SK-N-MC (cell line): ENCODE data around the gene B4GAT1.

ENCODE experiments used
- DNase-seq: peaks from one replicate; pipeline ENCODE4 v3.0.0-alpha.2; 2011; ENCODE audit warnings: low read depth, low spot score
- H3K27ac ChIP-seq: fragments of 200-600 bp; sonication (generic); 2 replicates; pipeline ENCODE4 v1.5.1; 2016; ENCODE audit warnings: mixed run types
- H3K36me3 ChIP-seq: fragments of 200-600 bp; sonication (generic); 2 replicates; pipeline ENCODE4 v1.6.1; 2017; ENCODE audit warnings: antibody characterized with exemption, low read length, mixed read lengths; ENCODE audit not compliant: insufficient read depth
- H3K4me3 ChIP-seq: fragments of 200-600 bp; sonication (generic); 2 replicates; pipeline ENCODE4 v1.5.1; 2016
- H3K9ac ChIP-seq: fragments of 200-600 bp; sonication (generic); 2 replicates; pipeline ENCODE4 v1.8.0; 2017; ENCODE audit warnings: mixed run types, mixed read lengths; ENCODE audit not compliant: insufficient read length
- H3K9me3 ChIP-seq: fragments of 200-600 bp; sonication (generic); 2 replicates; pipeline ENCODE4 v1.6.1; 2017; ENCODE audit warnings: low read depth, mild to moderate bottlenecking, antibody characterized with exemption, low read length, moderate library complexity, mixed read lengths
- EZH2 ChIP-seq: fragments of 200-600 bp; sonication (generic); IDR thresholded peaks from one replicate; pipeline ENCODE4 v1.6.1; 2017; ENCODE audit warnings: antibody characterized with exemption
- FOXP2 ChIP-seq: optimal IDR thresholded peaks from 2 replicates; pipeline ENCODE3; 2011; ENCODE audit warnings: mild to moderate bottlenecking, moderate library complexity; ENCODE audit not compliant: insufficient read depth; ENCODE audit errors: extremely low read length, control extremely low read depth
- POLR2AphosphoS5 ChIP-seq: IDR thresholded peaks from 2 replicates; pipeline ENCODE4 v1.6.1; 2012; ENCODE audit warnings: mild to moderate bottlenecking, low read depth, low read length, borderline replicate concordance

B4GAT1 gene

DNA sequence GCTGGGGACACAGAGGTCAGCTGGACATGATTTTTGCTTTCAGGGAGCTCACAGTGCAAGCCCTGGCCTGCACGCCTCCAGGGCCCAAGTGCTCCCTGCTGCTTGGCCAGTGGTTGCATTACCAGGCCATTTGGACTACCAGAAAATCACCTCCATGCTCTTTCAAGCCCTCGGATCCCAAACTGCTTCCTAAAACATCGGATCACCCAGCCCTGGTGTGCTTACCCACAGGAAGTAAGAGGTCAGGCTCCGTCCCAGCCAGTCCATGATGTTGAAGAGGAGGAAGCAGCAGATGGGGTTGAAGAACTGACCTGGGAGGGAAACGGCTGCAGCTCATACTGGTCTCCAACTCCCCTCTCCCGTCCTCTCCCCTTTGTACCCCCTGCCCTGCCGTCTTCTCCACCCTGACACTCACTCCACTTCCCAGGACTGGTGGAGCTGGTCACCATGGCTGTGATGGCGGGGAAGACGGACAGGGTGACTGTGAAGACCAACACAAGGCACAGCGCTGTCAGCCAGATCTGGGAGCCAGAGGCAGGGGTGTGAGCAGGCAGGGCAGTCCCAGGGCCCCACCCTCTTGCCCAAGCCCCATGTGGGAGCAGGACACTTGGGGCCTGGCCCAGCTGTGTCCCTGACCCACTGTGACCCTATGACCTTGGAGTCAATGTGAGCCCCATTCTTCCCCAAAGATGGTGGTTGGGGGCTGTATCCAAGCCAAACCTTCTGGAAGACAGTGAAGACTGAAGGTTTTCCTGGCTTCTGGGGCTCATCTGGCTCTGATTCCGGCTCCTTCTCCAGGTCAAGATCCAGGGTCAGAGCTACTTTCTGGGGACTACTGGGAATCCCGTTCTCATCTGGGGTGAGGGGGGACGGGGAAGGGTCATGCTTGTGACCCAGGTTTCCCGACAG lies 18.5 kb upstream of the B4GAT1 start:
- TF ChIP-seq FOXP2 (no peak), POLR2AphosphoS5 (peak; percentile 53; the same call in 1 of the 2 replicates)
- no peak for DNase-seq
- Histone ChIP-seq H3K9ac (no peak overlapping the region), H3K4me3 (no peak overlapping the region), H3K27ac (0 out of 2 replicates have a peak overlapping the region, but pooled peaks have one; percentile 19), H3K9me3 (no peaks in the 10 kb centered on the region), H3K36me3 (peaks cover 50% of the 10 kb centered on the region)

DNA sequence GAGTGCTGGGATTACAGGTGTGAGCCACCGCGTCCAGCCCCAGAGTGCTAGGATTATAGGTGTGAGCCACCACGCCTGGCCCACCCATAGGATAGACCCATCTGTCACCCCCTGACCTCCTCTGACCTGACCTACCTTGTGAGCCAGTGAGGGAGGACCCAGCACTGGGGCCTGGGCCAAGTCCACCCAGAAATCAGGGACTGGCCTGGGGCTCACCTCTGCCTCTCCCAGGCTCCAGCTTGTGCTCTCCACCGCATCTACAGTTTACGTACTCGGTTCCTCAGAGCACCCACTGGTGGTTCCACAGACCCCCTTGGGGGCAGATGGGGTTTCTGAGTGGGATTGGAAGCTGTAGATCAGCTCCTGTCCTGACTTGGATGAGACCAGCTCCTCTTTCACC lies 17.7 kb upstream of the B4GAT1 start:
- no peak overlapping the region for H3K4me3 ChIP-seq
- 0 out of 2 replicates have a peak overlapping the region, but pooled peaks have one; percentile 3 for H3K27ac ChIP-seq
- no peaks in the 10 kb centered on the region for H3K9me3 ChIP-seq
- no peak for TF ChIP-seq EZH2
- TF ChIP-seq FOXP2, result no peak
- TF ChIP-seq POLR2AphosphoS5, result no peak
- H3K9ac ChIP-seq, result no peak overlapping the region
- peaks cover 50% of the 10 kb centered on the region for H3K36me3 ChIP-seq
- DNase-seq, result no peak

DNA sequence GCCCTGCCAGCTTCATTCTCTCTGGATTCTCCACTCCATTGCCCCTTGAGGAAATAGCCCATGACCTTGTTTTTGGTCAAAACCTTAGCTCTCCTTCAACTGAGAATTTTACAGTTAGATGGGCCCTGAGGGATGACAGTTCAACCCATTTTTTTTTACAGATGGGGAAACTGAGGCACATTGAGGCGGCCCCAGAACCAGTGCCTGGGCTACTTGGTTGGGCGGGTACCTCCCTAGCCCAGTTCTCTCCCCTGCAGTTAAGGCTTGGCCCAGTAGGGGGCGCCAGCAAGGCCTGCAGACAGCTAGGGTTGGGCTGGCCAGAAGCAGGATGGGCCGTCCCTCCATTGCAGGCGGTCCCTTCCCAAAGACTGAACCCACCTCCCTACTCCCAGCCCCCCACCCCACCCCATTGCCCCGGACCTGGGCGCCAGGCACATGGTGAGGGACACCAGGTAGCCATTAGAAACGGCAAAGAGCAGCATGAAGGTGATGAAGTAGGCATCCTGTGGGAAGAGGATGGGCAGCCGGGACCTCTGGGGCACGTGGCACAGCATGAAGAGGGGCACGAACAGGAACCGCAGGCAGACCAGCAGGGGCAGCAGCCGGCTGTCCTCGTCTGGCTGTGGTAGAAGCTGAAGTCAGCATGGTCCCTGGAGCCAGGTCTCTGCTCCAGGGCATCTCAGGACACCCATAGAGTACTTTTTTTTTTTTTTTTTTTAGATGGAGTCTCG lies 16.5 kb upstream of the B4GAT1 start:
- Histone ChIP-seq H3K9ac (no peak overlapping the region), H3K4me3 (no peak overlapping the region), H3K9me3 (no peaks in the 10 kb centered on the region), H3K27ac (0 out of 2 replicates have a peak overlapping the region, but pooled peaks have one; percentile 2), H3K36me3 (peaks cover 43% of the 10 kb centered on the region)
- DNase-seq, result no peak
- TF ChIP-seq FOXP2 (no peak), EZH2 (no peak), POLR2AphosphoS5 (peak; percentile 23; the same call in 1 of the 2 replicates)

DNA sequence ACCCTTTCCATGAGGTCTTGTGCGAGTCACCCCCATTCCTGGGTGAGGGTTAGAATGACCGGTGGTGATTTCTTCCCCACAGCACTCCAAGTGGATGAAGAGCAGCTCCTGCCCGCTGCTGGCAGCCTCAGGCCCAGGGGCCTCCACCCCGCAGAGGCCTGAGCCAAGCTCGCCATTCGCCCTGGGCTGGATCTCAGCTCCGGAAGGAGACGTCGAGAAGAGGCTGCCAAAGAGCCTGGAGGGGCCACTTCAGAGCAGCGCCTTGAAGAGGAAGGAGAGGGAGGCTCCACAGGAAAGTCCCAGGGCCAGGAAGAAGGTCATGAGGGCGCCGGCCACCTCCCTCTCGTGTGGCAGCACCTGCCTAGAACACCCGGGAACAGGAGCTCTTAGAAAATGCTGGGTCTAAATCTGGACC lies 15.8 kb upstream of the B4GAT1 start:
- Histone ChIP-seq H3K36me3 (peaks cover 35% of the 10 kb centered on the region), H3K9ac (no peak overlapping the region), H3K9me3 (no peaks in the 10 kb centered on the region), H3K27ac (0 out of 2 replicates have a peak overlapping the region, but pooled peaks have one; percentile 2), H3K4me3 (no peak overlapping the region)
- TF ChIP-seq EZH2 (no peak), POLR2AphosphoS5 (no peak), FOXP2 (no peak)
- DNase-seq, result no peak

DNA sequence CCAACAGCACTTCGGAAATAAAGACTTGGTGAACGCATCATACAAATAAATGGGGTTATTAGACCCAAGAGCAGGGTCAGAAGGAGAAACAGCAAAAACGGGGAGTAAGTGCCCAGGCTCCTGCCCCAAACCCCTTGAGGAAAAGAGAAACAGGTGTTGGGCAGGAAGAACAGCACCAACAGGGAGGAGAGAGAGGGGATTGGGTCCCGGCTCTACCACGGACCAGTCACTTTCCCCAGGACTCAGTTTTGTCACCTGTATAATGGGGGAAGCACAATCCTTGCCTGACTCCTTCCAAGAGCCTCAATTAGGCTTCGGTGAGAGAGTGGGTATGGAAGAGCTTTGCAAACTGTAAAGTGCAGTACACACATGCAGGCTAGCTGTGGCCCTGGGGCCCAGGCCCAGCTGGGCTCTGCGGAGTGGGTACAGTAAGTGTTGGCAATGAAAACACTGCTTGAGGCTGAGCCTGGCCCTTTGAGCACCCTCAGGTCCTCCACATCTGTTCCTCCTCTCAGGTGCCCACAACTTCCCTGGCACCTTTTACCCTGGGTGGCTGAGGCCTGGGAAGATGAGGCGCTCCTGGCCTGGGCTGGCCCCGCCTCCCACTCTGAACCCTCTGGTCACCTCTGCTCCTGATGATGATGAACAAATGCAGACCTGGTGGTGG lies 15.2 kb upstream of the B4GAT1 start:
- no peak for TF ChIP-seq EZH2
- TF ChIP-seq POLR2AphosphoS5, result peak; percentile 13
- no peak for TF ChIP-seq FOXP2
- DNase-seq, result no peak
- no peak overlapping the region for H3K9ac ChIP-seq
- H3K27ac ChIP-seq, result no peak overlapping the region
- H3K9me3 ChIP-seq, result no peaks in the 10 kb centered on the region
- H3K36me3 ChIP-seq, result peaks cover 29% of the 10 kb centered on the region
- H3K4me3 ChIP-seq, result no peak overlapping the region

DNA sequence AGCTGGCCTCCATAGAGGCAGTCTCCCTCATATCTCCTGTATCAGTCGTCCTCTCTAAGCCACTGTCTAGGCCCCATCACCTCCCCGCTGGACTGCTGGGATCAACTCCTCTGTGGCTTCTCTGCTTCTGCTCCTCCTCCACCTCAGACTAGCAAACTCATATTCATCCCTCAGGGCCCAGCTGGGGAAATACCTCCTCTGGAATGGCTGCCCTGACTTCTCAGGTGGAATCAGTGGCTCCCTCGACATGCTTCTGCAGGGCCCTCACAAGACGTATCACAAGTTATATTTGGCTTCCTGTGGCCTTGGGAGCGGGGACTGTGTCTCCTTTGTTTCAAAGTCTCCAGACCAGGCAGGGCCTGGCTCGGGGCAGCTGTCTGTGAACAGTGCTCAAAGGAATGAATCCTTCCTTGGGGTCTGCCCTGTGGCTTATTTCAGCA lies 14.1 kb upstream of the B4GAT1 start:
- Histone ChIP-seq H3K4me3 (no peak overlapping the region), H3K9me3 (no peaks in the 10 kb centered on the region), H3K27ac (peak overlapping the region; percentile 60; the same call in 1 of the 2 replicates), H3K9ac (no peak overlapping the region), H3K36me3 (peaks cover 20% of the 10 kb centered on the region)
- DNase-seq, result no peak
- TF ChIP-seq EZH2 (no peak), FOXP2 (no peak), POLR2AphosphoS5 (peak; percentile 72)

DNA sequence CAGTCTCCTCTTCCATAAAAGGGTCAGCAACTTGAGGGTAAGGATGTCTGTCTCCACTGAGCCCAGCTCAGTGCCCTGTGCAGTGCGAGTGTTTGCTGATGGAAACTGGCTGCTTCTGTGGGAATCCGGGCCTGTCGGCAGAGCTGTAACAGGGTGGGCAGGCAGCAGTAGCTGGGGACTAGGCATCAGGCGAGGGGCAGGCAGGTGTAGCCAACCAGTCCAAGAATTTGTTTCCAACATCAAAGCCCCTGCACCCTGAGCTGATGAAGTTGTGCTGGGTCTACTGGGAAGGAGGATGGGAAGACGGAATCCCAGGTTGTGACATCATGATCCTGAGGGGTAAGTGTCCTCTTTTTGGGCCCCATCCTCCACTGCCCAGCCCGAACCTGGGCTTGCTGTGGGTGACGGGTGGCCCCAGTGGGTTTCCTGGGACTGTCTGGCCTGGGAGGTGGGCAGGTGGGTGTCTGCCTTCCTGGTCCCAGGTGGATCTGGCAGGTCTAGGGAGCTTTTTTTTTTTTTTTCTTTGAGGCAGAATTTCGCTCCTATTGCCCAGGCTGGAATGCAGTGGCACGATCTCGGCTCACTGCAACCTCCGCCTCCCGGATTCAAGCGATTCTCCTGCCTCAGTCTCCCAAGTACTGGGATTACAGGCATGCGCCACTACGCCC lies 13.1 kb upstream of the B4GAT1 start:
- no peak for DNase-seq
- no peak overlapping the region for H3K4me3 ChIP-seq
- no peak overlapping the region for H3K27ac ChIP-seq
- H3K9me3 ChIP-seq, result no peaks in the 10 kb centered on the region
- H3K36me3 ChIP-seq, result peaks cover 17% of the 10 kb centered on the region
- TF ChIP-seq POLR2AphosphoS5, result no peak; the same call in 1 of the 2 replicates
- TF ChIP-seq FOXP2, result no peak
- no peak for TF ChIP-seq EZH2
- H3K9ac ChIP-seq, result no peak overlapping the region
